HG02588 (cell line): ENCODE results near the gene INVS.
"Not testable (repeated sequence)": the region's sequence is repeated elsewhere in the genome, so short reads cannot be mapped to it uniquely, and the experiment has no call there.

Experiments
- ATAC-seq: cut with Tn5 transposase; IDR thresholded peaks from one replicate; pipeline ENCODE4 v1.9.1; 2021; ENCODE audit warnings: mild to moderate bottlenecking, moderate library complexity; ENCODE audit not compliant: unreplicated experiment

INVS gene

DNA sequence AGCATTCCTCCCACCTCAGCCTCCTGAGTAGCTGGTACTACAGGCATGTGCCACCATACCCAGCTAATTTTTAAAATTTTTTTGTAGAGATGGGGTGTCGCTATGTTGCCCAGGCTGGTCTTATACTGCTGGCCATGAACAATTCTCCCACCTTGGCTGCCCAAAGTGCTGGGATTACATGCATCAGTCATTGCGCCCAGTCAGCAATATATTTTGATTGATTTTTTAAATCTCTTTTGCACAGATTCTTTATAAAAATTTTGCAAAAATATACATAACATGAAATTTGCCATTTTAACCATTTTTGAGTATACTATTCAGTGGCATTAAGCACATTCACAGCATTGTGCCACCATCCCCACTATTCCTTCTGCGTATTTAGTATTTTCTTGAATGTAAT is 94.0 kb downstream of the INVS start:
- ATAC-seq, result no peak

GRCh38 chr9:100196215-100196614 is 97.2 kb downstream of the INVS start:
- ATAC-seq, result no peak

GRCh38 chr9:100196828-100197227 is 97.8 kb downstream of the INVS start:
- ATAC-seq, result no peak

GRCh38 chr9:100197553-100197952 is 98.5 kb downstream of the INVS start:
- ATAC-seq, result no peak

DNA sequence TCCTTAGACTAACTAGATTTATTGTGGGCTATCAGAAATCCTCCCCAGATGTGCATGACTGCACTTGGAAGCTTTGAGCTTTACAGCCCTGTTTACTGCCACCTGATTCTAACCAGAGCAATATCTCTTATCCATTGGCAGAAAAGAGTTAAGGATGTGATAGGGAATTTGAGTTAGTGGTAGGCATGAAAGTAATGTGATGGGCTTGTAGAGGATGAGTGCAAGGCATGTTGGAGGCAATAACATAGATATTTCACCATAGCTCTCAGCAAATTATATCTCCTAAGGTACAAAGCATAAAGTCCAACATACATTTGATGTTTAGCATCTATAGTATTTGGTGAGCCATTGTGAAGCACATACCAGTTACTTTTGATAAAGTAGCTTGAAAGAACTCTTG is 103.8 kb downstream of the INVS start:
- no peak for ATAC-seq

DNA sequence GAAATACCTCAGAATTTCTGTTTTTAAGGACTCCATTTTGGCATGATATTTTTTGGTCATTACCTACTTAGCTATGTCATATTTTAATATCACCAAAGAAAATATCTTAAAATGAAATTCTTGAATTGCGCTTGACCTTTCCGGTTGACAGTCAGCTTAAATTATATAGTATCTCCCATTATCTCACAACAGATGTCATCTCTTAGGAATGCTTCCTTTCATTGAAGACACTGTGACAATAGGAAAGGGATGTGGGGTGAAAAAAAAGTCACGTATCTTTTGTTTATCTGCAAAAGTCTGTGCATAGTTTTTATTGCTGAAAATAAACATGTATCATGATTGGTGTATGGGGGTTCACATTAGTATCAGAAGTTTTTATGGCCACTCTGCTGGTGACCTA is 105.8 kb downstream of the INVS start:
- ATAC-seq, result no peak

DNA sequence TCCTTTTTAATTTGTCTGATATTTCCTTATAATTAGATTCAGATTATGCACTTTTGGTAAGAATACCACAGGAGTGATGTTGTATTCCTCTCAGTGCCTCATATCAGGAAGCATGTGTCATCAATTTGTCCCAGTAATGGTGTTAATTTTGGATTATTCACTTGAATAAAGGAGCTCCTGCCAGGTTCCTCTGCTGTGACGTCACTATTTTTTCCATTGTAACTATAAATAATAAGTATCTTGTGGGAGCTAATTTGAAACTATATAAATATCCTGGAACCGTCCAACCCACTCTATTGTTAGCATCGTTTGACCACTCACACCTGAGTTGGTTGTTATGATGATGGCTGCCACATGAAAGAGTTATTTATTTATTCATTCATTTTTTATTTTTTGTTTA is 107.9 kb downstream of the INVS start:
- ATAC-seq, result no peak

- ATAC-seq, result no peak
These were observed 109.6 kb downstream of the INVS start for GRCh38 chr9:100208673-100209072.

- ATAC-seq, result no peak
These were observed 112.4 kb downstream of the INVS start for GRCh38 chr9:100211476-100211875.

GRCh38 chr9:100213730-100214477 is 114.9 kb downstream of the INVS start:
- ATAC-seq, result no peak

- ATAC-seq, result peak; percentile 72
These were observed 117.2 kb downstream of the INVS start for GRCh38 chr9:100216178-100216787.

- no peak for ATAC-seq
These were observed 118.5 kb downstream of the INVS start for GRCh38 chr9:100217536-100217935.

DNA sequence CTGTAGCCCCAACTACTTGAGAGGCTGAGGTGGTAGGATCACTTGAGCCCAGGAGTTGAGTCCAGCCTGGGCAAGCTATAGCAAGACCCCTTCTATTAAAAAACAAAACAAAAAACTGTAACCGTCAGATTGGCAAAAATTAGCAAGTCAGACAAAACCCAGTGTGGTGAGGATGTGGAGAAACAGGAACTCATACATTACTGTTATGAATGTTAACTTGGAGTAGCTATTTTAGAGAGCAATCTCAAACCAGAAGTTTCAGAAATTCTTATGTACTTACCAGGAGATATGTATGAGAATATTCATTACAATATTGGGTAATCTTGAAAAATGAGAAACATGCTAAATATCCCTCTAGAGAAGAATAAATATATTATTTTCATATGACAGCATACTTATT is 120.3 kb downstream of the INVS start:
- ATAC-seq, result peak; percentile 58

DNA sequence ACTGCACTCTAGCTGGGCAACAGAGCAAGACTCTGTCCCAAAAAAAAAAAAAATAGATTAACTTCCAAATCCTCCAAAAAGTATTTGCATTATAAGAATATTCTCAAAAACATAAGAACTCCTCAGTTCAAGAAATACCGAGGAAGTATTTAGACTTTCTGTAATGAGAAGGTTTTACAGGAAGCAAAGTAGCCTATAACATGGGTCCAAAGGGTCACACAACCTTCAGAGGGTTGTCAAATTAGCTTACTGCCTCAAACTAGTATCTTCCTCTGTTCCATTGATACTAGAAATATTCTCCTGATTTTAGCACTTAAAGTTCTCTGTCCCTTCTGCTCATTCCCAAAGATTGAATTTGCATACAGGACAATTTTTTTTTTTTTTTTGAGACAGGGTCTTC is 121.9 kb downstream of the INVS start:
- no peak for ATAC-seq

GRCh38 chr9:100221538-100221937 is 122.5 kb downstream of the INVS start:
- ATAC-seq, result no peak

DNA sequence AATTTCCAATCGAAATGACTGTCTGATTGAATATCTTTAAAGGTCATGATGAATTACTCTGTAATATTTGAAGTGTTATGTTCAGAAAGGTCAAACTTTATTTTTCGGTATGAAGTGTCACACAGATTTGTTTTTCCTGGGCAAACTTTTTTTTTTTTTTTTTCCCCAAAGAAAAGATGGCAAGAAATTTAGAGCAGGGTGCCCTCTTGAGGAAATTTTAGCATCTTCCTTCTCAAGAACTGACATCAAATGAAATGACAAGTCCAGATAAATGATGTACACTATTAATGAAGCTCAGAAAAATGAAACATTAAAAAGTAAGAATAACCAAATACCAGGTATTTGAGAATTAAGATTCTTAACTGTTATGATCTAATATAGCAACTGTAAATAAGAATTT is 123.6 kb downstream of the INVS start:
- no peak for ATAC-seq

DNA sequence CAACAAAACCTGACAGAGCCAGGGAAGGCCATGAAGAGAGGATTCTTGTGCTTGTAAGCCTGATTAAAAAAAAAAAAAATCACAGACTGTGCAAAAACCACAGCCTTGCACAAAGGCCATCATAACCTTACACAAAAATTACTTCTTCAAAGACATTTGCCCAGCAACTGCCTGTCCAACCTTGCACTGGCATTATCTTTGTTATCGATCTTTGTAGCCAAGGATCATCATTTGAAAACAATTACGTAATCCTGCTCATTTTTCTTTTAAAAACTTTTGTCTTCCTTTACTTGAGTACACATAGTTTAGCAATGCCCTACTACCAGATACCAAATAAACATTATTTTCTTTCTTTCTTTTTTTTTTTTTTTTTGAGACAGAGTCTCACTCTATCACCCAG is 128.6 kb downstream of the INVS start:
- no peak for ATAC-seq

DNA sequence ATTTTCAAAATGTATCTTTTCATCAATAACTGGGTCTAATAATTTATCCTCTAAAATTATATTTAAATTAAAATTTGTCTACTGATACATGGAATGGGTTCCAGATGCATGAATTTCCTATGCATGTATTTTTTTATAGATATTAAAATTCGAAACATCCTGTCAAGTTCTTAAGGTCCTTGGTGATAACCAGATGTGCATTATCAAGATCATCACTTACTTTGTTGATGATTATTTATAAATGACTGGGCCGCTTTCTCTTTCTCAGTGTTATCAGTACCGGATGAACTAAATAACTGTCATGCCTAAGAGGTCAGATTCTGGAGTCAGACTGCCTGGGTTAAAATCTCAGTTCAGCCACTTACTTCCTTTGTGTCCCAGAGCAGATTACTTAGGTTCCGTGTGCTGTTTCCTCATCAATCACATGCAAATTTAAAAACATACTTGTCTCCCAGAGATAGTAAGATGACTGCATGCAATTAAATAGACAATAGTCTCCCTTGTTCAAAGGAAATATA is 129.4 kb downstream of the INVS start:
- ATAC-seq, result no peak

DNA sequence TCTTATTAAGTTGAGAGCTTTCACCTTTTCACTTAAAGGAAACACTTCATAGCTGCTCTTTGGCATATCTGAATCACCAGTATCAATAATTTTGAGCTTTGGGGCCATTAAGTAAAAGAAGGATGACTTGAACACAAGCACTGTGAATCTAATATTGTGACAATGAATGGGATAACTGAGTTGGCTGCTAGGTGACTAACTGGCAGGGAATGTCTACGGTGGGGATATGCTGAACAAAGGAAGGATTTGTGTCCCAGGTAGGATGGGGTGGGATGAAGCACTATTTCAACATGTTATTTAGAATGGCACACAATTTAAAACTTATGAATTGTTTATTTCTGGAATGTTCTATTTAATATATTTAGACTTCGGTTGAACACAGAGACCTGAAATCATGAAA is 130.1 kb downstream of the INVS start:
- no peak for ATAC-seq

GRCh38 chr9:100229561-100229960 is 130.5 kb downstream of the INVS start:
- no peak for ATAC-seq

GRCh38 chr9:100236986-100237385 is 137.9 kb downstream of the INVS start:
- ATAC-seq, result not testable (repeated sequence)

- no peak for ATAC-seq
These were observed 141.5 kb downstream of the INVS start for GRCh38 chr9:100240512-100240911.

DNA sequence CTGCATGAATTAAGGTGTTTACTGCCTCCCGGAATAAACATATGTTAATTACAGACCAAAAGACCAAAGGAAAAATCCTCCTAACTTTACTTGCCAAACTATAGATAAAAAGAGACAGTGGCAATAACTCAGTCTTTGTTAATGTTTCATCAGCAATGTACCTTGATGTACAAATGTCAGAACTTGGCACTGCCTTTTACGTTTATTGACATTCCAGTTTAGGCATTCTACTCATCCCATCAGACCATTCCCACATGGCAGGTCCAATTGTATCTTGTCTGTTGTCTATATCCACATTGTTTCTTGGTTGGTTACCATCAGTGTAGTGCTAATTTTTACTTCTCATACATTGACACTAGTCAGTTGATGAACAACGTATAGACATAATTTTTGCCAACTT is 168.2 kb downstream of the INVS start:
- ATAC-seq, result no peak
